Osteocyte (in vitro differentiated cells): ENCODE data around the gene S100A10. TPM values are rescaled to one million over a fixed set of nuclear protein-coding genes. Genes with fewer than 3 reads are reported as not detected.

ENCODE experiments used
- DNase-seq: peaks from one replicate; pipeline ENCODE4 v3.0.0; 2021; ENCODE audit warnings: mixed read lengths; ENCODE audit not compliant: unreplicated experiment; ENCODE audit errors: extremely low spot score
- H3K27ac Mint-ChIP-seq: one replicate; pipeline ENCODE4 v1.8.0; 2021; ENCODE audit warnings: mild to moderate bottlenecking, mixed read lengths; ENCODE audit not compliant: unreplicated experiment
- H3K27me3 Mint-ChIP-seq: one replicate; pipeline ENCODE4 v1.8.0; 2021; ENCODE audit warnings: mixed read lengths; ENCODE audit not compliant: unreplicated experiment
- H3K36me3 Mint-ChIP-seq: one replicate; pipeline ENCODE4 v1.8.0; 2021; ENCODE audit warnings: mixed read lengths; ENCODE audit not compliant: unreplicated experiment
- H3K4me1 Mint-ChIP-seq: one replicate; pipeline ENCODE4 v1.8.0; 2021; ENCODE audit warnings: mixed read lengths; ENCODE audit not compliant: unreplicated experiment
- H3K4me3 Mint-ChIP-seq: one replicate; pipeline ENCODE4 v1.8.0; 2021; ENCODE audit warnings: mild to moderate bottlenecking, moderate library complexity, mixed read lengths; ENCODE audit not compliant: unreplicated experiment
- H3K9me3 Mint-ChIP-seq: one replicate; pipeline ENCODE4 v1.8.0; 2021; ENCODE audit warnings: mixed read lengths; ENCODE audit not compliant: unreplicated experiment
- CTCF ChIP-seq: fragments of 200-600 bp; sonication (generic); IDR thresholded peaks from 2 replicates; pipeline ENCODE4 v1.5.0; 2021; ENCODE audit warnings: antibody characterized with exemption, mild to moderate bottlenecking, moderate library complexity
- total RNA-seq: library from RNA; stranded (reverse); gene quantifications from 2 replicates; pipeline ENCODE4 v1.2.1, GENCODE V29; 2021

S100A10 gene
- total RNA-seq, 1 donor from 2014 or later = 234 TPM

GRCh38 chr1:151945725-151946722 lies 47.6 kb downstream of the S100A10 start:
- no peak for TF ChIP-seq CTCF
- peaks cover 26% of the 10 kb centered on the region for H3K4me1 Mint-ChIP-seq
- peak overlapping the region; percentile 96 for H3K27ac Mint-ChIP-seq
- peak; percentile 96 for DNase-seq
- H3K9me3 Mint-ChIP-seq = no peaks in the 10 kb centered on the region
- no peaks in the 10 kb centered on the region for H3K36me3 Mint-ChIP-seq
- H3K4me3 Mint-ChIP-seq = no peak overlapping the region
- H3K27me3 Mint-ChIP-seq = no peaks in the 10 kb centered on the region

GRCh38 chr1:151944857-151945575 lies 48.6 kb downstream of the S100A10 start:
- H3K27ac Mint-ChIP-seq = peak overlapping the region; percentile 96
- H3K27me3 Mint-ChIP-seq = no peaks in the 10 kb centered on the region
- H3K4me3 Mint-ChIP-seq = no peak overlapping the region
- no peak for DNase-seq
- TF ChIP-seq CTCF = no peak
- H3K9me3 Mint-ChIP-seq = no peaks in the 10 kb centered on the region
- peaks cover 31% of the 10 kb centered on the region for H3K4me1 Mint-ChIP-seq
- H3K36me3 Mint-ChIP-seq = no peaks in the 10 kb centered on the region

- no peaks in the 10 kb centered on the region for H3K27me3 Mint-ChIP-seq
- DNase-seq = no peak
- no peak overlapping the region for H3K4me3 Mint-ChIP-seq
- TF ChIP-seq CTCF = no peak
- H3K27ac Mint-ChIP-seq = peak overlapping the region; percentile 96
- H3K9me3 Mint-ChIP-seq = no peaks in the 10 kb centered on the region
- H3K36me3 Mint-ChIP-seq = no peaks in the 10 kb centered on the region
- peaks cover 31% of the 10 kb centered on the region for H3K4me1 Mint-ChIP-seq
These were observed 49.4 kb downstream of the S100A10 start for GRCh38 chr1:151944126-151944856.

- no peaks in the 10 kb centered on the region for H3K36me3 Mint-ChIP-seq
- H3K27ac Mint-ChIP-seq = peak overlapping the region; percentile 38
- no peak overlapping the region for H3K4me3 Mint-ChIP-seq
- H3K27me3 Mint-ChIP-seq = no peaks in the 10 kb centered on the region
- no peak for DNase-seq
- no peak for TF ChIP-seq CTCF
- H3K4me1 Mint-ChIP-seq = peaks cover 31% of the 10 kb centered on the region
- H3K9me3 Mint-ChIP-seq = no peaks in the 10 kb centered on the region
These were observed 50.1 kb downstream of the S100A10 start for GRCh38 chr1:151943591-151943990.
